Activated CD4-positive, alpha-beta T cell treated with anti-CD3 and anti-CD28 coated beads for 36 hours (primary cell): Measurements from ENCODE around the gene INMT. TPM values are rescaled to one million over a fixed set of nuclear protein-coding genes. Genes with fewer than 3 reads are reported as not detected.
A peak's percentile ranks its signal among the peaks of the same experiment; 100 is the strongest.

Experiments used
- ATAC-seq: fragments of 200-7000 bp; cut with Tn5 transposase; one replicate; pipeline ENCODE4 v1.10.0; 2021; ENCODE audit warnings: mild to moderate bottlenecking, moderate library complexity
- CTCF ChIA-PET: fragments of 350-600 bp; sonication (Branson Sonifier 250); formaldehyde crosslinking; loops from one replicate; lab custom pipeline; 2021; ENCODE audit warnings: antibody characterized with exemption; lab: Charles Lee
- POLR2A ChIA-PET: fragments of 350-600 bp; sonication (Branson Sonifier 250); formaldehyde crosslinking; loops from one replicate; lab custom pipeline; 2021; ENCODE audit warnings: antibody characterized with exemption, inconsistent platforms; lab: Charles Lee
- DNase-seq: peaks from one replicate; pipeline ENCODE4 v3.0.0-alpha.2; 2020
- H3K27ac Mint-ChIP-seq: one replicate; pipeline ENCODE4 v1.8.0; 2021; ENCODE audit warnings: mixed read lengths
- H3K27me3 Mint-ChIP-seq: one replicate; pipeline ENCODE4 v1.8.0; 2021; ENCODE audit warnings: mixed read lengths
- H3K36me3 Mint-ChIP-seq: one replicate; pipeline ENCODE4 v1.8.0; 2021; ENCODE audit warnings: low read depth, mixed read lengths
- H3K4me1 Mint-ChIP-seq: one replicate; pipeline ENCODE4 v1.8.0; 2021; ENCODE audit warnings: mixed read lengths
- H3K4me3 Mint-ChIP-seq: one replicate; pipeline ENCODE4 v1.8.0; 2021; ENCODE audit warnings: mild to moderate bottlenecking, moderate library complexity, mixed read lengths
- H3K9me3 Mint-ChIP-seq: one replicate; pipeline ENCODE4 v1.8.0; 2021; ENCODE audit warnings: low read depth, mixed read lengths
- intact Hi-C, 2 experiments: fragments of 100-400 bp; cut with DNase I in 1 of 2; cut with micrococcal nuclease in 1 of 2; formaldehyde crosslinking; loops; one replicate each; pipeline versions ENCODE4 v1.14.2 to v1.15.1; 2022 to 2024; cut with DNase I, micrococcal nuclease
- total RNA-seq, 2 experiments: library from RNA; stranded (reverse); gene quantifications; one replicate each; pipeline ENCODE4 v1.2.3, GENCODE V29; 2021

The INMT gene
- total RNA-seq, 2 experiments from 2014 or later: 0.07 to 0.09 TPM

DNA sequence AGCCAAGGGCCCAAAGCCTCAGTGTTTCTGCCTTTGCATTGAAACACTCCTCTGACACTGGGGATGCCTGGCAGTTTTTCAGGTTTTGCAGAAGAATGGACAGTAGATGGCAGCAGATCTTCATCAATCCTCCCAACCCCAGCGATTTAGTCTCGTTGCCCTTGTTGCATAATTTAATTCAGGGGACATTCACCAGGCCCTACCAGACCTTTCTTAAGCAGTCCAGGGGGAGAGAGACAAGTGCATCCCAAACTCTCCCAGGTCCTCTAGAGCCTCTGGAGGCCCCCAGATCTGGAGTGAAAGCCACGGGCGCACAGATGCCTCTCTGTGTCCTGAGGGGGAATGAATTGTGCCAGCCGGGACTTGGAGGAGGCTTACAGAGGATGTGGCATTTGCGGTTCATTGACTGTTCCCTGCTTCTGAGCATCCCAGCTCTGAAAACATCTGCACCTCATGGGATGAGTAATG, 48.9 kb downstream of the INMT start:
- ChIA-PET POLR2A (no interaction called here), CTCF (interaction anchor here (1.4 kb wide), 2 partner anchors 9 to 321 kb away, joined by 3 to 5 read pairs; no protein-coding TSS in a partner anchor)
- H3K4me3 Mint-ChIP-seq: no peak overlapping the region

DNA sequence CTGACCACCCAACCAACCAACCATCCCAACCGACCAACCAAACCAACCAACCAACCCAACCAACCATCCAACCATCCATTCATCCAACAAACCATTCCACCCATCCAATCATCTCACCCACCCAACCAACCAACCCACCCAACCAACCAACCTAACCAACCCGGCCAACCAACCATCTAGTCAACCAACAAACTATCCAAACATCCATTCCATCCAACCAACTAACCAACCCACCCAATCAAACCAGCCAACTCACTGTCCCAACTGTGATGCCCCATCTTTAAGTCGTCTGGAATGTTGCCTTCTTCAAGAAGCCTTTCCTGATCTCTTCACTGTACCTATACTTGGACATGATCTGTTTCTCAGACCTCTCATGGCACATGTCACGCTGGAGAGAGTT, 50.9 kb downstream of the INMT start:
- Mint-ChIP-seq H3K4me3 (no peak overlapping the region), H3K27me3 (no peaks in the 10 kb centered on the region), H3K4me1 (no peaks in the 10 kb centered on the region), H3K27ac (no peak overlapping the region), H3K9me3 (no peaks in the 10 kb centered on the region), H3K36me3 (no peaks in the 10 kb centered on the region)
- POLR2A ChIA-PET: no interaction called here
- intact Hi-C loops: no loop called here
- ATAC-seq (no peak), DNase-seq (no peak)
- CTCF ChIA-PET: interaction anchor here (1.1 to 1.3 kb wide), 2 partner anchors 14 to 57 kb away, joined by 3 to 4 read pairs; no protein-coding TSS in a partner anchor

More for the DNA sequence above, 48.9 kb downstream of the INMT start:
- ATAC-seq (peak; percentile 55), DNase-seq (peak; percentile 49)
- no peaks in the 10 kb centered on the region for H3K9me3 Mint-ChIP-seq
- H3K27ac Mint-ChIP-seq: no peak overlapping the region
- no peaks in the 10 kb centered on the region for H3K27me3 Mint-ChIP-seq
- intact Hi-C loops: loop anchor here (1.0 to 2.0 kb wide), 4 partner anchors 137 to 321 kb away; no protein-coding TSS in a partner anchor
- no peaks in the 10 kb centered on the region for H3K36me3 Mint-ChIP-seq
- H3K4me1 Mint-ChIP-seq: peaks cover 13% of the 10 kb centered on the region

DNA sequence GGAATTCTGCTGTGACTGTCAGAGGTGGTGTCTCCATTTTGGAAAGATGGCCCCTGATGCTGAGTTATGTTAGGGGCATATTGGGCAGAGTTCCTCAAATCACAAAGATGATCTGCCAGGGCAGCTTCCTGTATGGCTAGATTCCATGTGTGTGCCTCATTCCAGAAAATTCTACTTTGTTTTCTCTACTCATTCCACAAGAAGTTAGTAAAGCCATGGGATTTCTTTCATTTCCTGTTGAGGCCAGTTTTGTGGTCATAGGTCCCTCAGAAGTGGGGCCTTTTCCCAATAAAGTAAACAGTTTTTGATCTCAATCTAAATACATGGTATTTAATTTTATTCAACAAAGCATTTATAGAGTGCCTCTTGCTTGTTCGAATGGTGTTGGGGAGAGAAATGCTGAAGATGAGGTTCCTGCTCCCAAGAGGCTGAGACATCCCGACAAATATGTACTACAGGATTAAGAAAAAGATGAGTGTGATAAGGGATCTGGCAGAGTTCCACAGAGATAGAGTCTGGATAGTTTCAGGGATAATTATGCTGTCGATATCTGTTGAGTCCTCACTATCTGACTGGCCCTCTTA, 52.2 kb downstream of the INMT start:
- DNase-seq (no peak), ATAC-seq (no peak)
- H3K27me3 Mint-ChIP-seq: no peaks in the 10 kb centered on the region
- no peaks in the 10 kb centered on the region for H3K4me1 Mint-ChIP-seq
- ChIA-PET CTCF (interaction anchor here (0.7 to 1.1 kb wide), 2 partner anchors 10 to 13 kb away, joined by 4 read pairs; no protein-coding TSS in a partner anchor), POLR2A (no interaction called here)
- H3K4me3 Mint-ChIP-seq: no peak overlapping the region
- no peak overlapping the region for H3K27ac Mint-ChIP-seq
- intact Hi-C loops: no loop called here
- H3K36me3 Mint-ChIP-seq: no peaks in the 10 kb centered on the region
- no peaks in the 10 kb centered on the region for H3K9me3 Mint-ChIP-seq

DNA sequence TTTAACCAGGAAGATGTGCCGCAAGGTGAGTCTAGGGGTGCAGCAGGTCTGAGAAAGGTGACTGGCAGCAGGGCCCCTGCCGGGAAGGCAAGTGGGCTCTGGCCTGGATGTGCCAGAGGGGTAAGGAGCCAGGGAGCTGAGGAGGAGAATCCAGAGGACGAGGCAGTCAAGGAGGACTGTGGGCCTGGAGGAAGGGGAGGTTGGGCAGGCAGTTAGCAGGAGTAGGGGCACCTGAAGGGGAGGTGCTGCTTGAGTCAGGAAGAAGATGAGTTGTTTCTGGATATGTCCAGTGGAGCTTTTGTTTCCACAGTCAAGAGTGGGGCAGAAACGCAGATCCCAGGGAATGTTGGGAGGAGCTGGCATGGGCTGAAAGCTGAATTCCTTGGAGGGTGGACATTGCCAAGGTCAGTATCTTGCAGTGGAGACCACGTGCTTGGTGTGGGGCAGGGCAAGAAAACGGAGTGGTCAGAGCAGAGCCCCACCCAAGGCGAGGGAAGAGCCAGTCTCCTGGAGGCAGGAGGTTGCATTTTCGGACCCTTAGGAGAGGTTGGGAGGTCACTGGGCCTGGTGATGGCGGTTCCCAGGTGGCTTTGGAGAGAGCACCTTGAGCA, 53.3 kb downstream of the INMT start:
- DNase-seq (no peak), ATAC-seq (no peak)
- no peaks in the 10 kb centered on the region for H3K9me3 Mint-ChIP-seq
- H3K4me1 Mint-ChIP-seq: no peaks in the 10 kb centered on the region
- intact Hi-C loops: no loop called here
- POLR2A ChIA-PET: no interaction called here
- no peak overlapping the region for H3K4me3 Mint-ChIP-seq
- H3K27me3 Mint-ChIP-seq: no peaks in the 10 kb centered on the region
- H3K27ac Mint-ChIP-seq: no peak overlapping the region
- CTCF ChIA-PET: interaction anchor here (0.6 to 1.4 kb wide), 3 partner anchors 9 to 177 kb away, joined by 3 to 4 read pairs (median 3); no protein-coding TSS in a partner anchor
- no peaks in the 10 kb centered on the region for H3K36me3 Mint-ChIP-seq

DNA sequence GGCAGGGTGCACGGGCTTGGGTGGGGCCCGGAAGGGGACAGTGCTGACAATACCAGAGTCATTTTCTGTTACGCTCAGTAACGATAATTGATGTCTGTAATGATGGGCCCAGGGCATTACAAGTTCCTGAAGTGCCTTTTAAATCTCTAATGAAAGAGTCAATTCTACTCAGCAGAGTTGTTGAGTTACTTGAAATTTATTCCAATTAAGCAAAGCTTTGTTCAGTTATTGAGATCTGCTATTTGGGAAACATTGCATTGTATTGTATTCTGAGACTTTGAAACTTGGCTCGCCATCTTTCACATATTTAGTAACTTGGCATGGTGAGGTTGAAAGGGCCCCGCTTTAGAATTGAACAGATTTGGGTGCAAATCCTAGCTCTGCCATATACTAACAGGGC, 54.0 kb downstream of the INMT start:
- no peaks in the 10 kb centered on the region for H3K36me3 Mint-ChIP-seq
- H3K4me1 Mint-ChIP-seq: no peaks in the 10 kb centered on the region
- no peaks in the 10 kb centered on the region for H3K27me3 Mint-ChIP-seq
- intact Hi-C loops: no loop called here
- CTCF ChIA-PET: interaction anchor here (1.4 kb wide), 1 partner anchor 9 kb away, joined by 4 read pairs; no protein-coding TSS in a partner anchor
- H3K4me3 Mint-ChIP-seq: no peak overlapping the region
- no peak overlapping the region for H3K27ac Mint-ChIP-seq
- POLR2A ChIA-PET: no interaction called here
- DNase-seq (no peak), ATAC-seq (no peak)
- H3K9me3 Mint-ChIP-seq: no peaks in the 10 kb centered on the region

Other genes starting within 250 kb of the INMT start
- gene GGCT, start 247.3 kb upstream of the INMT start, total RNA-seq: 10 to 100 TPM; 48.8 to 76.8 TPM
- 100 to 1,000 TPM; 391 to 439 TPM for gene GARS1, start 157.3 kb upstream of the INMT start, total RNA-seq
- not detected for gene CRHR2, start 69.7 kb upstream of the INMT start, total RNA-seq
- 1 to 10 TPM; 1.4 to 1.7 TPM for gene MINDY4, start 19.3 kb downstream of the INMT start, total RNA-seq
- under 1 TPM; 0.16 to 0.25 TPM for gene AQP1, start 159.7 kb downstream of the INMT start, total RNA-seq
- gene GHRHR, start 211.8 kb downstream of the INMT start, total RNA-seq: not detected